ENCODE measurements around the gene NKX6-2. TPM values are rescaled to one million over a fixed set of nuclear protein-coding genes. Genes with fewer than 3 reads are reported as not detected.

NKX6-2 gene
- total RNA-seq, 4 donors from 2014 or later = not detected

DNA sequence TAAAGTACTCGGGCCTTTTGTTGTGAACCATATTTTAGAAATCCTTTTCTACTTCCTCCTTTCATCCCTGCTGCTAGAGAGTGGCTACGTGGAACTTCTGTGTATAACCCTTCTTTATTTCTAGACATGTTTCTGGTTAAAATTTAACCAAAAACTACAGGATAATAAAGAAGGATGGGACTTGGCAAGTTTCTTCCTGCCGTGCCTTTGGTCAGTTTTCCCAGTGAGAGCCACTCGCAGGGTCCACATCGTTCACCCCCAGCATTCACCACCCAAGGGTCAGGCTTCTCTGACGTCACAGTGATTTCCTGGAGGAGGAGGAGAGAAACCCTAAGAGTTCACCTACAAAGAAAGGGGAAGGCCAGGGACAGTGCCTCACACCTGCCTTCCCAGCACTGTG, 45.4 kb downstream of the NKX6-2 start:
- Histone ChIP-seq H3K9me3 (no peaks in the 10 kb centered on the region), H3K36me3 (peaks cover 0 to 75% of the 10 kb centered on the region in 2 donors), H3K27me3 (no peaks in the 10 kb centered on the region), H3K4me3 (no peak overlapping the region), H3K4me1 (peaks cover 0 to 16% (median 0%) of the 10 kb centered on the region in 3 donors), H3K27ac (no peak overlapping the region)
- no peak for TF ChIP-seq CTCF (IDR thresholded peaks at IDR 0.05)
- no peak for TF ChIP-seq POLR2AphosphoS5 (IDR thresholded peaks at IDR 0.05)
- no peak for TF ChIP-seq POLR2A (IDR thresholded peaks at IDR 0.05)
- TF ChIP-seq EP300 (IDR thresholded peaks at IDR 0.05) = no peak
- 74 to 87% methylated on average over 3 to 4 of the region's 6 CpGs for WGBS, 2 donors (ENCODE audit: low coverage in 1 of 2)
- ATAC-seq = no peak

DNA sequence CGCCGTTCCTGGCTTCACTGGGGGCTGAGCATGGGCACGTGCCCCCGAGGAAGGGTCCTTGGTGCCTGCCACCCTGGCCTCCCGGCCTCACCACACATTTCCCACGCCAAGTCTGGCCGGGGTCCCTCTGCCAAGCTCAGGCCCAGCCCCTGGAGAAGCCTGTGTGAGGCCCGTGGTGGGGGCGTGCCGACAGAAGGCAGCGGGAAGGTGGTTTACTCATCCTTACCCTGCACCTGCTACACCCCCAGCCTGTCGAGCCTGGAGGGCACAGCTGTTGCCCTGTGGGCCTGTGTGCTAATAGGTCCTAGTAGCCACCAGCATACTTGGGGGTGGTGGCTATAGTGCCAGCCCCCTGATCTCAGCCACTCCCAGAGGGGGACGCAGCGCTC, 46.7 kb downstream of the NKX6-2 start:
- Histone ChIP-seq H3K4me1 (peaks cover 0 to 12% (median 0%) of the 10 kb centered on the region in 3 donors), H3K27me3 (no peaks in the 10 kb centered on the region), H3K27ac (no peak overlapping the region), H3K4me3 (no peak overlapping the region), H3K36me3 (peaks cover 0 to 76% of the 10 kb centered on the region in 2 donors), H3K9me3 (no peaks in the 10 kb centered on the region)
- no peak for ATAC-seq
- no CpG with 5 or more reads among the region's 14 CpGs for WGBS, 2 donors (ENCODE audit: low coverage in 1 of 2)
- TF ChIP-seq EP300 (IDR thresholded peaks at IDR 0.05) (no peak), POLR2AphosphoS5 (IDR thresholded peaks at IDR 0.05) (no peak)

DNA sequence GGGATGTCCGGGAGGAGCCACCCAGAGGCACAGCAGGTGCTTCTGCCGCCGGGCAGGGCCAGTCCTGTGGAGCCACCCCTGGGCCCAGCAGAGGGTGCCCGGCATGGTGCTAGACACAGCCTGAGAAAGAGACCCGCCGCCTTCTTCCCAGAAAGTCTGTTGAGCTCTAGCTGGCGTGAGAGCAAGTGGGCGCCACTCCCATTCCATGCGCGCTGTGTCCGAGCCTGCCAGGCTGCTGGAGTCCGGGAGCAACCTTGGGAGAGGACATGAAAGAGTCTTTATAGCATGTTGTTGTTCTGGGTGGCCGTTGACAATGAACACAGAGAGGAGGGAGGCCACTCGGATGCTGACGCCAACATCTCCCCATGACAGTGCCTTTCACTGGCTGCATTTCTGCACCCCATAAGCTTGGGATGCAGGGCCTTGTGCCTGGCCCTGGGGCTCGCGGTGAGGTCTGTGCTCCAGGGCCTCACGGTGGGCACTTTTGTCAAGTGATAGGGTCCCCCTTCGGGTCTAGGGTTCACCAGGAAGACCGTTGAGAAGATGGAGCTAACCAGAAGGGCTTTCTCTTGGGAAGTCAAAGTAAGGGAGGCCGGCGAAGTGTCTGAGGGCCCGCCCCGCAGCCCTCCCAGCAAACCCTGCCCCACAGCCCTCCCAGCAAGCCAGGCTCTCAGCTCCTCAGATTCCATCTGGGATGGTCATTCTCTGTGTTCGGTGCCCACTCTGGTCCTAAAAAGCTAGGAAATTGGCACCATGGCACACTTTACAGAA, 47.3 kb downstream of the NKX6-2 start:
- TF ChIP-seq POLR2A (IDR thresholded peaks at IDR 0.05) (no peak), EP300 (IDR thresholded peaks at IDR 0.05) (no peak), POLR2AphosphoS5 (IDR thresholded peaks at IDR 0.05) (no peak)
- Histone ChIP-seq H3K36me3 (peaks cover 0 to 76% of the 10 kb centered on the region in 2 donors), H3K4me3 (no peak overlapping the region), H3K27ac (peak overlapping the region in 1 of 4 donors; percentile 21), H3K27me3 (no peaks in the 10 kb centered on the region), H3K9me3 (no peaks in the 10 kb centered on the region), H3K4me1 (peaks cover 0 to 12% (median 0%) of the 10 kb centered on the region in 3 donors)
- no peak for ATAC-seq
- 40% methylated on average over 1 of the region's 25 CpGs; no CpG with 5 or more reads in 1 of the 2 donors for WGBS, 2 donors (ENCODE audit: low coverage in 1 of 2)

GRCh38 chr10:132737390-132738048, 48.4 kb downstream of the NKX6-2 start:
- no peaks in the 10 kb centered on the region for H3K27me3 ChIP-seq
- no peak for ATAC-seq
- no peak for TF ChIP-seq EP300 (IDR thresholded peaks at IDR 0.05)
- no peak for TF ChIP-seq CTCF (IDR thresholded peaks at IDR 0.05)
- TF ChIP-seq POLR2AphosphoS5 (IDR thresholded peaks at IDR 0.05) = no peak
- TF ChIP-seq POLR2A (IDR thresholded peaks at IDR 0.05) = no peak
- no peak overlapping the region for H3K4me3 ChIP-seq
- H3K36me3 ChIP-seq = peaks cover 0 to 82% of the 10 kb centered on the region in 2 donors
- no peaks in the 10 kb centered on the region for H3K9me3 ChIP-seq
- 55 to 88% methylated on average over 2 to 7 of the region's 16 CpGs for WGBS, 2 donors (ENCODE audit: low coverage in 1 of 2)
- H3K27ac ChIP-seq = no peak overlapping the region
- H3K4me1 ChIP-seq = peaks cover 0 to 7% (median 0%) of the 10 kb centered on the region in 3 donors

DNA sequence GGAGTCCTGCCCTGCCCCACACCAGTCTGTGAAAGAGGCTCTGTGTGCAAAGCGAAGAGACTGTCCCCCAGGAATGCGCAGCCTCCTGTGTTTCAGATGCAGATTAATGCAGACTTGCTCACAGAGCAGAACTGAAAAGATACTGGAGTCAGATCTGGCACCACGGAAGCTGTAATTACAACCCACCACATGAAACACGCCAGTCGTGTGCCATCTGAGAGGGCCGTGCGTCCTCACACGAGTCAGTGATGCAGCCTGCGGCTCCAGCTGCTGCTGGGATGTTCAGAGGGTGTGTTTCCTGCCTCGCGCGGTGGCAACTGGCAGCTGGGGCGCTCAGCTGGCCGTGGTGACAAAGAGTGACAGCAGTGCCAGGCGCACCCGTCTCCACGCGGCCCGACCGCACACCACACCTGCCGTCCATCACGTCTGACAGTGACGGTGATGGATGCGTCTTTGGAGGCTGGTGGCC, 50.0 kb downstream of the NKX6-2 start:
- Histone ChIP-seq H3K9me3 (no peaks in the 10 kb centered on the region), H3K36me3 (peaks cover 0 to 77% of the 10 kb centered on the region in 2 donors), H3K4me1 (peaks cover 0 to 7% (median 0%) of the 10 kb centered on the region in 3 donors), H3K4me3 (no peak overlapping the region), H3K27me3 (no peaks in the 10 kb centered on the region), H3K27ac (no peak overlapping the region)
- no peak for ATAC-seq
- WGBS, 2 donors (ENCODE audit: low coverage in 1 of 2) = 88 to 100% methylated on average over 1 to 4 of the region's 24 CpGs
- TF ChIP-seq EP300 (IDR thresholded peaks at IDR 0.05) (no peak), CTCF (IDR thresholded peaks at IDR 0.05) (no peak), POLR2A (IDR thresholded peaks at IDR 0.05) (no peak), POLR2AphosphoS5 (IDR thresholded peaks at IDR 0.05) (no peak)

Data from gastroesophageal sphincter (tissue), 4 donors.